K562 (cell line): ENCODE data around the gene AIFM3. TPM values are rescaled to one million over a fixed set of nuclear protein-coding genes. Genes with fewer than 3 reads are reported as not detected.

Experiments used
- ARID2 ChIP-seq: fragments of 450-650 bp; IDR thresholded peaks from 2 replicates; pipeline ENCODE4 v1.6.1; 2017; ENCODE audit warnings: antibody characterized with exemption, mild to moderate bottlenecking
- BMI1 ChIP-seq: fragments of 150-350 bp; IDR thresholded peaks from 2 replicates; pipeline ENCODE4 v1.6.1; 2014; ENCODE audit warnings: low read length
- CBX8 ChIP-seq: fragments of 200-600 bp; sonication (generic); IDR thresholded peaks from 2 replicates; pipeline ENCODE4 v1.6.1; 2012; ENCODE audit warnings: borderline replicate concordance, mixed run types, low read depth, mild to moderate bottlenecking, moderate library complexity, mixed read lengths, low read length, control low read depth, inconsistent platforms; ENCODE audit not compliant: poor library complexity, severe bottlenecking; ENCODE audit errors: extremely low read depth
- DDX20 ChIP-seq: fragments of 450-650 bp; IDR thresholded peaks from 2 replicates; pipeline ENCODE4 v1.6.1; 2016; ENCODE audit warnings: missing genetic modification characterization, low read depth, mild to moderate bottlenecking, missing compliant biosample characterization, moderate library complexity
- E2F5 ChIP-seq: sonication (generic); formaldehyde crosslinking; IDR thresholded peaks from 2 replicates; pipeline ENCODE4 v1.8.0; 2022; ENCODE audit warnings: mild to moderate bottlenecking, missing genetic modification reagents
- ETV1 ChIP-seq: fragments of 450-650 bp; conservative IDR thresholded peaks from 2 replicates; pipeline ENCODE4 v1.6.1; 2016; ENCODE audit warnings: missing genetic modification characterization, control low read depth, low read depth, missing compliant biosample characterization
- NCOA2 ChIP-seq, 2 experiments: fragments of 450-650 bp; IDR thresholded peaks; 2 replicates each; pipeline ENCODE4 v1.6.1; 2018; ENCODE audit warnings: mild to moderate bottlenecking in 2 of 2, moderate library complexity in 1 of 2; ENCODE audit not compliant: partially characterized antibody in 2 of 2
- NFE2 ChIP-seq: IDR thresholded peaks from 2 replicates; pipeline ENCODE4 v1.6.1; 2014; ENCODE audit warnings: antibody characterized with exemption, low read depth
- RAD21 ChIP-seq, 2 experiments: fragments of 250-450 bp in 1 of 2; fragments of 450-650 bp in 1 of 2; sonication (Bioruptor Pico) in 1 of 2; formaldehyde crosslinking in 1 of 2; IDR thresholded peaks in 1 of 2; conservative IDR thresholded peaks in 1 of 2; 2 replicates each; pipeline versions ENCODE4 v1.4.0 to v1.8.0; 2020 to 2022; ENCODE audit warnings: mild to moderate bottlenecking in 2 of 2, moderate library complexity in 1 of 2
- RBFOX2 ChIP-seq: fragments of 200-400 bp; formaldehyde crosslinking; IDR thresholded peaks from 2 replicates; pipeline ENCODE4 v1.6.1; 2017; ENCODE audit warnings: low read depth, mild to moderate bottlenecking, low read length, moderate library complexity
- RFX5 ChIP-seq: IDR thresholded peaks from 2 replicates; pipeline ENCODE4 v1.6.1; 2011; ENCODE audit warnings: low read depth, mild to moderate bottlenecking, improper control_type of control experiment, low read length
- RREB1 ChIP-seq: fragments of 250-450 bp; sonication (Bioruptor Pico); IDR thresholded peaks from 2 replicates; pipeline ENCODE4 v1.4.0; 2020
- SMARCE1 ChIP-seq: fragments of 450-650 bp; IDR thresholded peaks from 2 replicates; pipeline ENCODE4 v1.7.1; 2016; ENCODE audit warnings: mild to moderate bottlenecking
- SREBF2 ChIP-seq: sonication (generic); formaldehyde crosslinking; IDR thresholded peaks from 2 replicates; pipeline ENCODE4 v1.4.0; 2020; ENCODE audit warnings: mild to moderate bottlenecking, missing genetic modification reagents
- TCF7L2 ChIP-seq: fragments of 150-350 bp; IDR thresholded peaks from 2 replicates; pipeline ENCODE4 v1.6.1; 2016; ENCODE audit warnings: low read depth, mild to moderate bottlenecking, low read length, moderate library complexity
- VEZF1 ChIP-seq: fragments of 200-800 bp; sonication (Bioruptor generic); IDR thresholded peaks from 2 replicates; pipeline ENCODE4 v1.6.1; 2017; ENCODE audit warnings: missing genetic modification characterization, missing compliant biosample characterization
- ZNF121 ChIP-seq: sonication (generic); formaldehyde crosslinking; conservative IDR thresholded peaks from 2 replicates; pipeline ENCODE4 v1.8.0; 2022; ENCODE audit warnings: missing genetic modification reagents
- ZNF263 ChIP-seq: sonication (generic); formaldehyde crosslinking; IDR thresholded peaks from 2 replicates; pipeline ENCODE4 v1.8.0; 2022; ENCODE audit warnings: mild to moderate bottlenecking, missing genetic modification reagents, borderline replicate concordance
- polyA plus RNA-seq, 8 experiments: library from polyadenylated mRNA; depleted of rRNA in 4 of 8; stranded (reverse) in 5 of 8; unstranded in 3 of 8; fragments of >200 nt; fragmentation: Nextera tagmentation in 2 of 8; fragmentation: Illumina TruSeq in 1 of 8; extraction: Ambion mirVana in 2 of 8; extraction: Trizol in 1 of 8; gene quantifications; 2 replicates each; pipeline versions ENCODE4 v1.2.1 to v1.2.3, GENCODE V29; 2011 to 2014; ENCODE audit warnings: inconsistent platforms in 1 of 8, missing spikeins in 1 of 8
- total RNA-seq, 7 experiments: library from RNA; depleted of rRNA in 6 of 7; stranded (reverse); fragments of >200 nt in 6 of 7; fragmentation: Illumina TruSeq in 2 of 7; extraction: Trizol in 2 of 7; gene quantifications; 2 replicates each; pipeline versions ENCODE4 v1.2.1 to v1.2.3, GENCODE V29; 2011 to 2021; ENCODE audit warnings: low replicate concordance in 1 of 7
- TF ChIP-seq, protein P1 (sequence below): fragments of 250-450 bp; sonication (Bioruptor Pico); IDR thresholded peaks from 2 replicates; pipeline ENCODE4 v1.8.0; 2022; ENCODE audit warnings: moderate library complexity, mild to moderate bottlenecking, inconsistent platforms

The AIFM3 gene
- total and polyA plus RNA-seq, 9 of the 15 experiments (the other 6 are each of a cell fraction or from before 2014, with no cell fraction given), result 0.03 to 0.20 (median 0.07) TPM; not detected in 1

GRCh38 chr22:21014202-21014725, 47.2 kb downstream of the AIFM3 start (continued):
- TF ChIP-seq ZNF121 (CRISPR knock-in tag), result no peak
- TF ChIP-seq SMARCE1, result no peak
- TF ChIP-seq, protein P1, sequence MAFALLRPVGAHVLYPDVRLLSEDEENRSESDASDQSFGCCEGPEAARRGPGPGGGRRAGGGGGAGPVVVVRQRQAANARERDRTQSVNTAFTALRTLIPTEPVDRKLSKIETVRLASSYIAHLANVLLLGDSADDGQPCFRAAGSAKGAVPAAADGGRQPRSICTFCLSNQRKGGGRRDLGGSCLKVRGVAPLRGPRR (CRISPR knock-in tag), result 0 out of 2 replicates have a peak, but pooled peaks have one; percentile 77
- no peak for TF ChIP-seq SREBF2 (CRISPR knock-in tag)
- TF ChIP-seq TCF7L2, result peak; percentile 28; the same call in 1 of the 2 replicates
- no peak for TF ChIP-seq NFE2
- no peak for TF ChIP-seq CBX8
- TF ChIP-seq NCOA2 (IDR thresholded peaks at IDR 0.05; ENCODE audit: partially characterized antibody in 2 of 2), result no peak
- TF ChIP-seq ETV1 (tag), result no peak
- TF ChIP-seq RAD21 (CRISPR knock-in tag; conservative IDR thresholded peaks at IDR 0.05 in 1 of 2, IDR thresholded peaks at IDR 0.05 in 1 of 2), result no peak
- TF ChIP-seq RFX5, result peak; percentile 78
- peak; percentile 75; the same call in 1 of the 2 replicates for TF ChIP-seq RBFOX2
- TF ChIP-seq E2F5 (CRISPR knock-in tag), result no peak
- peak; percentile 100 for TF ChIP-seq RREB1 (CRISPR knock-in tag)
- TF ChIP-seq BMI1, result peak; percentile 100
- TF ChIP-seq ARID2, result no peak
- TF ChIP-seq ZNF263 (CRISPR knock-in tag), result no peak
- TF ChIP-seq VEZF1 (CRISPR knock-in tag), result no peak
- TF ChIP-seq DDX20, result no peak
